K562 (cell line): ENCODE measurements around the gene C11orf65.

ENCODE experiments used
- GATA2 ChIP-seq: sonication (generic); formaldehyde crosslinking; IDR thresholded peaks from 2 replicates; pipeline ENCODE4 v1.4.0; 2020; ENCODE audit warnings: mild to moderate bottlenecking, missing genetic modification reagents
- MYC ChIP-seq, 2 experiments: fragments of 250-450 bp in 1 of 2; sonication (Bioruptor Pico) in 1 of 2; IDR thresholded peaks; 2 replicates each; pipeline versions ENCODE4 v1.5.1 to v1.6.1; 2012 to 2021; ENCODE audit warnings: low read depth in 2 of 2, borderline replicate concordance in 1 of 2, improper control_type of control experiment in 1 of 2, low read length in 1 of 2, mild to moderate bottlenecking in 1 of 2, moderate library complexity in 1 of 2
- POLR3A ChIP-seq: IDR thresholded peaks from 2 replicates; pipeline ENCODE4 v1.6.1; 2011; ENCODE audit warnings: borderline replicate concordance, mild to moderate bottlenecking, moderate library complexity; ENCODE audit not compliant: insufficient read length, insufficient read depth; ENCODE audit errors: extremely low read depth
- SMC3 ChIP-seq: conservative IDR thresholded peaks from 2 replicates; pipeline ENCODE4 v1.6.1; 2011; ENCODE audit warnings: low read depth, low read length, improper control_type of control experiment; ENCODE audit not compliant: insufficient read depth
- USF2 ChIP-seq: sonication (generic); formaldehyde crosslinking; IDR thresholded peaks from 2 replicates; pipeline ENCODE4 v1.5.0; 2020; ENCODE audit warnings: missing genetic modification reagents
- ZNF274 ChIP-seq: IDR thresholded peaks from 2 replicates; pipeline ENCODE4 v1.6.1; 2011; ENCODE audit warnings: low read depth, mild to moderate bottlenecking, low read length, moderate library complexity, borderline replicate concordance
- ZNF780A ChIP-seq: fragments of 250-450 bp; sonication (Bioruptor Pico); IDR thresholded peaks from 2 replicates; pipeline ENCODE4 v1.5.0; 2021; ENCODE audit warnings: mild to moderate bottlenecking
- TF ChIP-seq, protein P1 (sequence below), 2 experiments: fragments of 450-650 bp in 1 of 2; sonication (generic) in 1 of 2; formaldehyde crosslinking; conservative IDR thresholded peaks; 2 replicates each; pipeline versions ENCODE4 v1.4.0 to v1.8.1; 2020 to 2022; ENCODE audit warnings: mild to moderate bottlenecking in 1 of 2, missing genetic modification reagents in 1 of 2

GRCh38 chr11:108346451-108346850 lies 120.9 kb downstream of the C11orf65 start:
- TF ChIP-seq USF2 (no peak), ZNF780A (CRISPR knock-in tag) (no peak), POLR3A (no peak), MYC (IDR thresholded peaks at IDR 0.05; ENCODE audit: low read depth, low read length) (no peak), MYC (CRISPR knock-in tag; IDR thresholded peaks at IDR 0.05; ENCODE audit: borderline replicate concordance, low read depth) (no peak), GATA2 (CRISPR knock-in tag) (no peak), SMC3 (no peak), ZNF274 (no peak)
- TF ChIP-seq, protein P1, sequence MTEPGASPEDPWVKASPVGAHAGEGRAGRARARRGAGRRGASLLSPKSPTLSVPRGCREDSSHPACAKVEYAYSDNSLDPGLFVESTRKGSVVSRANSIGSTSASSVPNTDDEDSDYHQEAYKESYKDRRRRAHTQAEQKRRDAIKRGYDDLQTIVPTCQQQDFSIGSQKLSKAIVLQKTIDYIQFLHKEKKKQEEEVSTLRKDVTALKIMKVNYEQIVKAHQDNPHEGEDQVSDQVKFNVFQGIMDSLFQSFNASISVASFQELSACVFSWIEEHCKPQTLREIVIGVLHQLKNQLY (CRISPR knock-in tag; conservative IDR thresholded peaks at IDR 0.05) = no peak
